ENCODE measurements around the gene RBM12. TPM values are rescaled to one million over a fixed set of nuclear protein-coding genes. Genes with fewer than 3 reads are reported as not detected.

RBM12 gene
- total and polyA plus RNA-seq, 2 of the 8 experiments (the other 6 are each of a cell fraction or from before 2014, with no cell fraction given): 187 to 214 TPM

GRCh38 chr20:35665949-35666288, 1.2 kb upstream of the RBM12 start:
- peaks cover 0 to 7% (median 3%) of the 10 kb centered on the region in 4 experiments; a peak in 5 of 8 replicates for H3K36me3 ChIP-seq (ENCODE audit: control insufficient read depth in 2 of 4, insufficient read depth in 4 of 4, low read length in 3 of 4)
- H3K4me1 ChIP-seq (replicated peaks in 1 of 4; ENCODE audit: control insufficient read depth in 3 of 4, insufficient read depth in 4 of 4, low read length in 3 of 4): peaks cover 0 to 3% (median 0%) of the 10 kb centered on the region in 4 experiments; a peak in 3 of 7 replicates
- no peak overlapping the region for H3K4me3 ChIP-seq (ENCODE audit: extremely low read depth in 1 of 4, insufficient read depth in 2 of 4, low read depth in 3 of 4, low read length in 4 of 4)
- H2AK5ac ChIP-seq (ENCODE audit: low read depth, low read length): no peak overlapping the region
- H2BK120ac ChIP-seq (replicated peaks; ENCODE audit: low read depth, low read length): no peak overlapping the region
- no peak overlapping the region for H2BK12ac ChIP-seq (ENCODE audit: low read depth, low read length)
- no peak overlapping the region for H3K23ac ChIP-seq (ENCODE audit: insufficient read length)
- peaks cover 9% of the 10 kb centered on the region for H3K23me2 ChIP-seq (ENCODE audit: low read depth, low read length)
- no peak overlapping the region for H3K14ac ChIP-seq (ENCODE audit: insufficient read length)
- H2BK15ac ChIP-seq (ENCODE audit: low read length): no peak overlapping the region
- DNase-seq (ENCODE audit: low read depth in 1 of 2, low spot score in 2 of 2): peak in 1 of 2 experiments; percentile 31
- H2BK5ac ChIP-seq (ENCODE audit: low read depth, low read length): no peak overlapping the region
- no peak overlapping the region for H2BK20ac ChIP-seq (ENCODE audit: low read length)
- no peaks in the 10 kb centered on the region for H3K79me1 ChIP-seq (ENCODE audit: low read depth, low read length)
- no peak for FAIRE-seq
- peaks cover 35 to 39% of the 10 kb centered on the region in 2 experiments for H3K79me2 ChIP-seq (ENCODE audit: control insufficient read depth in 1 of 2, insufficient read depth in 2 of 2, low read length in 2 of 2)
- H3K4me2 ChIP-seq (ENCODE audit: insufficient read depth in 1 of 2, low read depth in 2 of 2, low read length in 2 of 2): no peak overlapping the region
- CTCF ChIA-PET (ENCODE audit: partially characterized antibody): interaction anchor here (0.9 to 1.7 kb wide), 5 partner anchors 11 to 61 kb away, joined by 3 to 4 read pairs (median 3); no protein-coding TSS in a partner anchor
- no peak overlapping the region for H4K8ac ChIP-seq (ENCODE audit: extremely low read depth, insufficient read depth, low read length)
- no peak overlapping the region for H4K5ac ChIP-seq (ENCODE audit: insufficient read length, low read depth, low read length)
- no peaks in the 10 kb centered on the region for H3K9me3 ChIP-seq (ENCODE audit: insufficient read depth in 2 of 2, low read depth in 1 of 2, low read length in 1 of 2)
- TF ChIP-seq CTCF (IDR thresholded peaks at IDR 0.05; ENCODE audit: control extremely low read depth in 1 of 3, insufficient read depth in 1 of 3, low read depth in 1 of 3, low read length in 3 of 3) (no peak), SIX5 (IDR thresholded peaks at IDR 0.05; ENCODE audit: low read depth, low read length) (no peak), TEAD4 (IDR thresholded peaks at IDR 0.05; ENCODE audit: low read depth, low read length) (no peak), SUZ12 (IDR thresholded peaks at IDR 0.05; ENCODE audit: low read length) (no peak), SP2 (IDR thresholded peaks at IDR 0.05; ENCODE audit: low read length) (no peak), RFX5 (IDR thresholded peaks at IDR 0.05; ENCODE audit: borderline replicate concordance, low read depth, low read length) (no peak), SIN3A (conservative IDR thresholded peaks at IDR 0.05 in 1 of 2, IDR thresholded peaks at IDR 0.05 in 1 of 2; ENCODE audit: low read depth in 1 of 2, low read length in 2 of 2) (no peak), RXRA (IDR thresholded peaks at IDR 0.05; ENCODE audit: insufficient read depth, low read depth, low read length) (no peak), RBBP5 (IDR thresholded peaks at IDR 0.05; ENCODE audit: borderline replicate concordance, low read depth, low read length) (no peak)
- no peak overlapping the region for H3K56ac ChIP-seq (replicated peaks; ENCODE audit: insufficient read length, low read depth, low read length)
- no peak overlapping the region for H3K18ac ChIP-seq (ENCODE audit: extremely low read depth, low read length)
- H3K27ac ChIP-seq (ENCODE audit: low read depth, low read length): no peak overlapping the region
- 97% methylated on average over 17 of the region's 17 CpGs; no CpG with 5 or more reads in 1 of the 2 experiments for WGBS, 2 experiments (ENCODE audit: extremely low coverage in 1 of 2, insufficient coverage in 1 of 2, insufficient read length in 1 of 2, insufficient replicate concordance in 2 of 2, low coverage in 1 of 2, low lambda C conversion rate in 2 of 2, missing lambda C conversion rate in 1 of 2)
- no peak overlapping the region for H4K91ac ChIP-seq (replicated peaks; ENCODE audit: insufficient read length, low read length)
- no peaks in the 10 kb centered on the region for H3K27me3 ChIP-seq (replicated peaks in 1 of 4; ENCODE audit: control insufficient read depth in 3 of 4, extremely low read depth in 1 of 4, insufficient read depth in 3 of 4, low read length in 3 of 4)
- no peak overlapping the region for H3K4ac ChIP-seq (replicated peaks; ENCODE audit: insufficient read length, low read depth, low read length)
- peaks cover 25 to 28% of the 10 kb centered on the region in 2 experiments for H4K20me1 ChIP-seq (replicated peaks in 1 of 2; ENCODE audit: control insufficient read depth in 1 of 2, insufficient read depth in 2 of 2, low read length in 2 of 2)
- H2AFZ ChIP-seq (ENCODE audit: low read length): no peak overlapping the region
- POLR2A ChIA-PET (ENCODE audit: partially characterized antibody): interaction anchor here (0.6 to 4.7 kb wide), 12 partner anchors 9 to 77 kb away, joined by 3 to 49 read pairs (median 10); partner anchors contain the start of genes NFS1, RBM39, ROMO1 and SPAG4
- H3K9ac ChIP-seq (replicated peaks in 1 of 4; ENCODE audit: extremely low read depth in 1 of 4, low read depth in 3 of 4, low read length in 3 of 4): no peak overlapping the region
